ENCODE measurements around the gene NBEA.

GRCh38 chr13:35598790-35599369, 656.8 kb downstream of the NBEA start:
- TF ChIP-seq POLR2A (IDR thresholded peaks at IDR 0.05), result no peak
- TF ChIP-seq, protein P1, sequence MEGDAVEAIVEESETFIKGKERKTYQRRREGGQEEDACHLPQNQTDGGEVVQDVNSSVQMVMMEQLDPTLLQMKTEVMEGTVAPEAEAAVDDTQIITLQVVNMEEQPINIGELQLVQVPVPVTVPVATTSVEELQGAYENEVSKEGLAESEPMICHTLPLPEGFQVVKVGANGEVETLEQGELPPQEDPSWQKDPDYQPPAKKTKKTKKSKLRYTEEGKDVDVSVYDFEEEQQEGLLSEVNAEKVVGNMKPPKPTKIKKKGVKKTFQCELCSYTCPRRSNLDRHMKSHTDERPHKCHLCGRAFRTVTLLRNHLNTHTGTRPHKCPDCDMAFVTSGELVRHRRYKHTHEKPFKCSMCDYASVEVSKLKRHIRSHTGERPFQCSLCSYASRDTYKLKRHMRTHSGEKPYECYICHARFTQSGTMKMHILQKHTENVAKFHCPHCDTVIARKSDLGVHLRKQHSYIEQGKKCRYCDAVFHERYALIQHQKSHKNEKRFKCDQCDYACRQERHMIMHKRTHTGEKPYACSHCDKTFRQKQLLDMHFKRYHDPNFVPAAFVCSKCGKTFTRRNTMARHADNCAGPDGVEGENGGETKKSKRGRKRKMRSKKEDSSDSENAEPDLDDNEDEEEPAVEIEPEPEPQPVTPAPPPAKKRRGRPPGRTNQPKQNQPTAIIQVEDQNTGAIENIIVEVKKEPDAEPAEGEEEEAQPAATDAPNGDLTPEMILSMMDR (IDR thresholded peaks at IDR 0.05), result no peak
